ENCODE data around the gene ST7L.
"Not testable (repeated sequence)": the region's sequence is repeated elsewhere in the genome, so short reads cannot be mapped to it uniquely, and the experiment has no call there.

The ST7L gene

GRCh38 chr1:112618721-112619517 lies at the start of gene ST7L:
Gene ST7L, minus strand, starts transcription at chr1:112619141. Its CDS starts 28 bp downstream, at chr1:112619113.
- Histone ChIP-seq H3K27me3 (ENCODE audit: control insufficient read depth, insufficient read depth, low read length) (no peaks in the 10 kb centered on the region), H3K9me3 (ENCODE audit: control insufficient read depth, low read length) (no peaks in the 10 kb centered on the region), H3K4me3 (ENCODE audit: low read length) (peak within 1 kb of the TSS; percentile 98), H3K9ac (ENCODE audit: low read length) (peak within 1 kb of the TSS; percentile 100), H3K4me1 (ENCODE audit: control insufficient read depth, insufficient read depth, low read length) (peaks cover 4% of the 10 kb centered on the region), H3K36me3 (ENCODE audit: control insufficient read depth, insufficient read depth, low read length) (peaks cover 5% of the 10 kb centered on the region)

GRCh38 chr1:112666946-112667345 lies 48.0 kb upstream of the ST7L start:
- Histone ChIP-seq H3K9ac (ENCODE audit: low read length) (no peak overlapping the region), H3K4me3 (ENCODE audit: low read length) (no peak overlapping the region), H3K9me3 (ENCODE audit: control insufficient read depth, low read length) (no peaks in the 10 kb centered on the region), H3K36me3 (ENCODE audit: control insufficient read depth, insufficient read depth, low read length) (no peaks in the 10 kb centered on the region), H3K27me3 (ENCODE audit: control insufficient read depth, insufficient read depth, low read length) (no peaks in the 10 kb centered on the region), H3K4me1 (ENCODE audit: control insufficient read depth, insufficient read depth, low read length) (no peaks in the 10 kb centered on the region)

- Histone ChIP-seq H3K4me1 (ENCODE audit: control insufficient read depth, insufficient read depth, low read length) (no peaks in the 10 kb centered on the region), H3K36me3 (ENCODE audit: control insufficient read depth, insufficient read depth, low read length) (peaks cover 5% of the 10 kb centered on the region), H3K9me3 (ENCODE audit: control insufficient read depth, low read length) (no peaks in the 10 kb centered on the region), H3K27me3 (ENCODE audit: control insufficient read depth, insufficient read depth, low read length) (no peaks in the 10 kb centered on the region), H3K4me3 (ENCODE audit: low read length) (no peak overlapping the region), H3K9ac (ENCODE audit: low read length) (no peak overlapping the region)
Observed at GRCh38 chr1:112665857-112666256, 46.9 kb upstream of the ST7L start.

- Histone ChIP-seq H3K4me1 (ENCODE audit: control insufficient read depth, insufficient read depth, low read length) (no peaks in the 10 kb centered on the region), H3K9me3 (ENCODE audit: control insufficient read depth, low read length) (no peaks in the 10 kb centered on the region), H3K9ac (ENCODE audit: low read length) (no peak overlapping the region), H3K36me3 (ENCODE audit: control insufficient read depth, insufficient read depth, low read length) (no peaks in the 10 kb centered on the region), H3K27me3 (ENCODE audit: control insufficient read depth, insufficient read depth, low read length) (no peaks in the 10 kb centered on the region), H3K4me3 (ENCODE audit: low read length) (no peak overlapping the region)
Observed at GRCh38 chr1:112651205-112651604, 32.3 kb upstream of the ST7L start.

- no peaks in the 10 kb centered on the region for H3K27me3 ChIP-seq (ENCODE audit: control insufficient read depth, insufficient read depth, low read length)
- H3K9me3 ChIP-seq (ENCODE audit: control insufficient read depth, low read length) = no peaks in the 10 kb centered on the region
- H3K4me1 ChIP-seq (ENCODE audit: control insufficient read depth, insufficient read depth, low read length) = no peaks in the 10 kb centered on the region
- no peaks in the 10 kb centered on the region for H3K36me3 ChIP-seq (ENCODE audit: control insufficient read depth, insufficient read depth, low read length)
- H3K4me3 ChIP-seq (ENCODE audit: low read length) = no peak overlapping the region
- H3K9ac ChIP-seq (ENCODE audit: low read length) = no peak overlapping the region
Observed at GRCh38 chr1:112646225-112646624, 27.3 kb upstream of the ST7L start.

GRCh38 chr1:112643080-112643479 lies 24.1 kb upstream of the ST7L start:
- Histone ChIP-seq H3K36me3 (ENCODE audit: control insufficient read depth, insufficient read depth, low read length) (no peaks in the 10 kb centered on the region), H3K4me3 (ENCODE audit: low read length) (no peak overlapping the region), H3K9ac (ENCODE audit: low read length) (no peak overlapping the region), H3K27me3 (ENCODE audit: control insufficient read depth, insufficient read depth, low read length) (no peaks in the 10 kb centered on the region), H3K9me3 (ENCODE audit: control insufficient read depth, low read length) (no peaks in the 10 kb centered on the region), H3K4me1 (ENCODE audit: control insufficient read depth, insufficient read depth, low read length) (no peaks in the 10 kb centered on the region)

GRCh38 chr1:112640437-112640836 lies 21.5 kb upstream of the ST7L start:
- not testable (repeated sequence) for H3K27me3 ChIP-seq (ENCODE audit: control insufficient read depth, insufficient read depth, low read length); H3K36me3 ChIP-seq (ENCODE audit: control insufficient read depth, insufficient read depth, low read length); H3K4me3 ChIP-seq (ENCODE audit: low read length); H3K9ac ChIP-seq (ENCODE audit: low read length); H3K9me3 ChIP-seq (ENCODE audit: control insufficient read depth, low read length)
- H3K4me1 ChIP-seq (ENCODE audit: control insufficient read depth, insufficient read depth, low read length) = peaks cover 13% of the 10 kb centered on the region

- no peak overlapping the region for H3K9ac ChIP-seq (ENCODE audit: low read length)
- no peaks in the 10 kb centered on the region for H3K36me3 ChIP-seq (ENCODE audit: control insufficient read depth, insufficient read depth, low read length)
- H3K4me3 ChIP-seq (ENCODE audit: low read length) = no peak overlapping the region
- no peaks in the 10 kb centered on the region for H3K9me3 ChIP-seq (ENCODE audit: control insufficient read depth, low read length)
- H3K4me1 ChIP-seq (ENCODE audit: control insufficient read depth, insufficient read depth, low read length) = peaks cover 22% of the 10 kb centered on the region
- no peaks in the 10 kb centered on the region for H3K27me3 ChIP-seq (ENCODE audit: control insufficient read depth, insufficient read depth, low read length)
Observed at GRCh38 chr1:112638110-112638428, 19.1 kb upstream of the ST7L start.

- no peaks in the 10 kb centered on the region for H3K36me3 ChIP-seq (ENCODE audit: control insufficient read depth, insufficient read depth, low read length)
- no peaks in the 10 kb centered on the region for H3K9me3 ChIP-seq (ENCODE audit: control insufficient read depth, low read length)
- H3K4me3 ChIP-seq (ENCODE audit: low read length) = no peak overlapping the region
- H3K4me1 ChIP-seq (ENCODE audit: control insufficient read depth, insufficient read depth, low read length) = peaks cover 22% of the 10 kb centered on the region
- H3K9ac ChIP-seq (ENCODE audit: low read length) = no peak overlapping the region
- H3K27me3 ChIP-seq (ENCODE audit: control insufficient read depth, insufficient read depth, low read length) = no peaks in the 10 kb centered on the region
Observed at GRCh38 chr1:112637254-112638109, 18.5 kb upstream of the ST7L start.

- H3K36me3 ChIP-seq (ENCODE audit: control insufficient read depth, insufficient read depth, low read length) = no peaks in the 10 kb centered on the region
- H3K9ac ChIP-seq (ENCODE audit: low read length) = no peak overlapping the region
- H3K4me3 ChIP-seq (ENCODE audit: low read length) = no peak overlapping the region
- no peaks in the 10 kb centered on the region for H3K27me3 ChIP-seq (ENCODE audit: control insufficient read depth, insufficient read depth, low read length)
- H3K9me3 ChIP-seq (ENCODE audit: control insufficient read depth, low read length) = no peaks in the 10 kb centered on the region
- H3K4me1 ChIP-seq (ENCODE audit: control insufficient read depth, insufficient read depth, low read length) = peaks cover 22% of the 10 kb centered on the region
Observed at GRCh38 chr1:112636597-112637253, 17.8 kb upstream of the ST7L start.

GRCh38 chr1:112636056-112636455 lies 17.1 kb upstream of the ST7L start:
- no peaks in the 10 kb centered on the region for H3K27me3 ChIP-seq (ENCODE audit: control insufficient read depth, insufficient read depth, low read length)
- H3K9me3 ChIP-seq (ENCODE audit: control insufficient read depth, low read length) = no peaks in the 10 kb centered on the region
- H3K9ac ChIP-seq (ENCODE audit: low read length) = no peak overlapping the region
- H3K4me1 ChIP-seq (ENCODE audit: control insufficient read depth, insufficient read depth, low read length) = peaks cover 22% of the 10 kb centered on the region
- H3K4me3 ChIP-seq (ENCODE audit: low read length) = no peak overlapping the region
- no peaks in the 10 kb centered on the region for H3K36me3 ChIP-seq (ENCODE audit: control insufficient read depth, insufficient read depth, low read length)

- no peak overlapping the region for H3K4me3 ChIP-seq (ENCODE audit: low read length)
- H3K9me3 ChIP-seq (ENCODE audit: control insufficient read depth, low read length) = no peaks in the 10 kb centered on the region
- peaks cover 22% of the 10 kb centered on the region for H3K4me1 ChIP-seq (ENCODE audit: control insufficient read depth, insufficient read depth, low read length)
- H3K36me3 ChIP-seq (ENCODE audit: control insufficient read depth, insufficient read depth, low read length) = no peaks in the 10 kb centered on the region
- H3K9ac ChIP-seq (ENCODE audit: low read length) = no peak overlapping the region
- no peaks in the 10 kb centered on the region for H3K27me3 ChIP-seq (ENCODE audit: control insufficient read depth, insufficient read depth, low read length)
Observed at GRCh38 chr1:112634367-112634766, 15.4 kb upstream of the ST7L start.
